Femur (tissue), 1 donor: ENCODE results near the gene PTPRT.

Source experiments
- DNase-seq: peaks from one replicate; pipeline ENCODE4 v3.0.0-alpha.2; 2017

Gene PTPRT

DNA sequence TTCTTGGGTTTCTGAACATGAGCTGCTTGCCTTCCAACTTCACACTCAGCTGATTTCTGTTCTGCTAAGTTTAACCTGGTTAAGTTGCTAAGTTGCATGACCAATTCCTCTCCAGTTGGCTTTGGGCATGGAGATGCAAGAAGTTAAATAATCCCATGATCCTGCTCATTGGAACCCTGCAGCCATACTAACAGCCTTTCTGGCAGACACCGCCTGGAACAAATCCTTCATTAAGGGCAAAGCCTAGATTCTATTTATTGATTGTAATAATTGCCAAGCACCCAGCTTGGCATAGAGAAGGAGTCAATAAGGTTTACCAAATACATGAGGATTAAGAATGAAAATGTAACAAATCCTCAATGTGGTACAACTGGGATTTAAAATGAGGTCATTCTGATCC is 829.1 kb downstream of the PTPRT start:
- no peak for DNase-seq

DNA sequence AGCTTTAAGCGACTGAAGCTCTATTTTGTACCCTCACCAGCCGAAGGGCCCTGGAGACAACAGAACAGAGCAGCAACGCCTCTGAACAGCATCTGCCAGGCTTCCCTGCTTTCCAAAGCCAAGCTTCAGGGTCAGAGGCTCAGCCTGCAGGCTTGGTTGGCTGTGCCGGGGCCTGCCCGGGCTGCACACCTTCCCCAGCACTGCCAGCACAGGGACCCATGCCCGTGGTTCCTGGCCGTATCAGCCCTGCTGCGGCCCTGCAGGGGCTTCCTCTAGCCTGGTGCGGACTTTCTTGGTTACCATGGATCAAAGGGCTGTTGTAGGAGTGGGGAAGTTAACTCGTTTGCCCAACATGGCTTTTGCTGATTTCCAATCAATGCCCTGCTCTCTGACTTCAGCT is 830.1 kb downstream of the PTPRT start:
- DNase-seq: no peak

DNA sequence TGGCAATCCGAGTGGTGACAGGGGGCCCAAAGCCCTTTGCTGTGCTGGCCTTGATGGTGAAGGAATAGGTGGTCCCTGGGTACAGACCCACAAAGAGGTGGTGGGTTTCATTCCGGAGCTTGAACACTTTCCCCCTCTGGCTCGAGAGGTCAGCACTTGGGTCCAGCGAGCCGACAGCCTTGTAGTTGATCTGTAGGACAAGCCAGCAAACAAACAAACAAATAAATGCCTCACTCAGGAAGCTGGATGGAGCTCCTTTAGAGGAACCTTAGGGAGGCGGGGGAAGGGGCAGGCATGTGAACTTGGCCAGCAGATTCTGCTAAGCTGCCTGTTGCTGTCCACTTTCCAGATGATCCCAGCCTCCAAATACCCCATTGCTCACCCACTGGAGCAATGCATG is 837.6 kb downstream of the PTPRT start:
- no peak for DNase-seq

DNA sequence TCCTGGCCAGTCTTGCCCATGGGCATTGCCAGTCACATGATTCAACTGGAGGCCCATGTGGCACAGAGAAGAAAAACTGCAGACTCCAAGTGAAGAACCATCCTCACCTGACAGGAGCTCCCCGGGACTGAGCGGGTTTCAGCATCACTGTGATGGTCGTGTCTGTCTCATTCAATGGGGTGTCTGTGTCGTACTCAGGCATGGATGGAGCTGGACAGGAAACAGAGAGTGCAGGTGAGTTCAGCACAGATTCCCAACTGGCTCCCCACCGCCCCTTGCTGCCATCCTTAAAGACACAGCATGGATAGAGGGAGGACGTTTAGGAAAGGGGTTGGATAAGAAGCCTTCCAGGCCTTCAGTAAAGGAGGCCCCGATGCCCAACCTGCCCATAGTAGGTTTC is 839.2 kb downstream of the PTPRT start:
- no peak for DNase-seq

DNA sequence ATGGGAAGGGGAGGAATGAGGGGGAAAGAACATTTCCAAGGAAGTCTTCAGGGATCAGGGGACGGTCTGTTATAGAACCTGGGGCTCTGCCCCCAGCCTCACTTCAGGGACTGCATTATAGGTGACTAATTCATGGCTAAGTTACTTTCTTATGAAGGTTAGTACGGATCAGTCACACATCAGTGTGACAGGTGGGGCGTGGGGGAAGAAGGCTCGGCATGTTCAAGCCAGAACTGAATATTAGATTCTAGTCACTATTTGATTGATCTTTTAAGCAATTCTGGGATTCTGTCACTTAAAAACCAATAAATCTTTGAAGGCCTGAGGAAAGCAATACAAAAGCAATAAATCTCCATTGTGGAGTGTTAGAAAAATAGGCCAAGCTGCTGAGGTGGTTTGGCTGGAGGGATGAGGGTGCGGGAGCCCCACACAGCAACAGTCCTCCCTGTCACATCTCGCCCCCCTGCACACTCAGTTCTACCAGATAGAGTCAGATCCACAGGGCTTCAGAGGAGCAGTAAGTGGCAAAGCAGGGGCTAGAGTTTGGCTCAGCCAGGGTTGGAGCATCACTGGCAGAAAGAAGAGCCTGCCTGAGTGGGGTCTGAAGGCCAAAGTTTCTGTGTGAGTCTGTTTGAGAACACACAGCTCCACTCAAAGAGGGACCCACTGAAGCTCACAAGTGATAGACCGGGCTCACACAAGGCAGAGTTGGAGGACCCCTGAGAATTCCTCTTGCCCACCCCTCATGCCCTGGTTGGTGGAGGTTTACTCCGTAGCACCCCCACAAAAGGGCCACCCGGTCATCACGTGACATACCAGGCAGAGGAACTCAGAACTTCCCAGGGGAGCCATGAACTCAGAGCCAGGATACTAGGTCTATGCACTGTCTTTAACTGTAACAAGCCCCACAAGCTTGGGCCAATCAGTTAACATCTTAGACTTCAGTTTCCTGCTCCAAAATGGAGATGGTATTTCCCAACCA is 843.2 kb downstream of the PTPRT start:
- no peak for DNase-seq

DNA sequence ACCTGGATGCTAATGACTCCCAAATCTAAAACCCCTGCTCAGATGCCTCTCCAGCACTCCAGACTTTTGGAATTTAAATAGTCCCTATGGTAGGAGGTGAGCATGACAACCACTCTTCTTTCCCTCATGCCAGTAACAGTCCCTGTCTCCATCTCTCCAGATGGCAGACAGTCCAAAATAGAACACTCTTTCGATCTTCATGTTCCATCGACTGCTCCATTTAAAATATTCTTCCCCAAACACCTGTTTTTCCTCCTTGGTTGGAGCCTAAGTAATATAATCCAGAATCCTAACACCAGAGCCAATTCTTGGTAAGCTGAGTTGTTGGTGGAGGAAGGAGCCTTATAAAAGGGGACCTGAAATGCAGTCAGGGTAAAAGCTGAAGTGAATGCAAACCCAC is 848.1 kb downstream of the PTPRT start:
- DNase-seq: no peak

DNA sequence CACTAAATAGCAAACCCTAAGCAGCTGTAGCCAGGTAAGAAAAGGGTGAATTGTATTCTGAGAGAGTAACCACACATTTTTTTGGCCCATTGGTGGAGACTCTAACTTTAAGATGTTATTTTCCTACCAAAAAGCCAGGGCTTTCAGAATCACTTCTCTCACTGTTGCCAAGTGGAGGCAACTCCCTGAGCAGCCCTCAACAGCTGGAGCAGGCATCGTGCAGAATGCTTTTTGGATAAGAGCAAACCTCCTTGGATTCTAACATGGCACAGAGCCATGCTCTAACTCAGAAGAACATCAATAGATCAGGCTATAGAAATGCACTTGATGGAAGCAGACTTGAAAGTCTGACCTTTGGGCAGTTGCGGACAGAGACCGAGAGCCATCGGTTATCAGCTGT is 849.3 kb downstream of the PTPRT start:
- DNase-seq: peak; percentile 39

DNA sequence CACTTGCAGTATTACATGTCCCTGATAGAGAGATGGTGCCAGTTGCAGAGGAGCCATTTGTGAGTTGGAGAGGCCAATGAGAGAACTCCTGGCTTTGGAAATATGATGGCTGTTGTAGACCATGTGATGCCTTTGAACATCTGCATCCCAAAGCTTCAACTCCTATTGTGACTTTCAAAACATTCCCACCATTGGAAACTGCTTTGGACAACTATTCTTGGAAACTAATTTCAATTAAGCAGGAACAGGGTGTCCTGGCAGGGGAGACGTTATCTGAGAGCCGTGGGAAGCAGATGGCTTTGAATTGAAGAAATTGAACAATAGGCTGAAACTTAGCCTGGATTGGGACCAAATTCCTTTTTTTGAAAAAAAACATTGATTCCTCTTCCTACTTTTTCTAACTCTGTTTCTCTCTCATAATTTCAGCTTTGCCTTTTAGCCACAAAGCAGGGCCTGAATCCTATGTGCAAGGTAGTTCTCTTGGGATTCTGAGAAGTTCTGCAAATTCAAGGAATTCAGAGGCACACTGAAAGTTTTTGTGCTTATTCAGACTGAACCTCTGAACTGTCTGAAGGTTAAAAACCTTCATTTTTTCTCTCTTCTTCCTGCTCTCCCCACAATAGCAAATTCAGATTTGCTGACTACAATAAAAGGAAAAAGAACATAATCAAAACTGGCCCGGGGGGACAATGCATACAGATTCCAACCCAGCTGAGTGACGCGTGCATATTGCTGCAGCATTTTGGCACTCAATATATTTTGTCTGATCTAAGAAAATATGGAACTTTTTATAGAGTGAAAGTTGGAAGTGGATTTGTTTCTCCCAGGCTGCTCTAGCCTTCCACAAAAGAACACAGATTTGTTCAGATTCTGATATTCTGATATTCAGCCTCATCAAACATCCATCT is 851.2 kb downstream of the PTPRT start:
- peak; percentile 73 for DNase-seq

DNA sequence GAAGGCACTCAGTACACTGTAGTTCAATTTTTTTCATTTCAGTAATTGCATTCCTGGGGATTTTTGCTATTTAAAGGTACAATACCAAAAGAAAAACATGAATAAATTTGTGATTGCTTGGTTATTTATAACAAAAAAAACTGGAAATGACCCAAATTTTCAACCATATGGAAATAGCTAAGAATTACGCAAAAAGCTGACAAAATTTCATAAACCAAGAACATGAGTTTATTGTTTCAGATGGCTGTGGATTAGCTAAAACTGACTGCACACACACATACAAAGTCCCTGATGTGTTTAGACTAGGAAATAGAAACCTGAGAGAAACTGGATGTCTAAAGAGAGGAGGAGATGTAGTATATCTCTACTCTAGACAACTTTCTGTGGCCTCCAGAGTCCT is 853.1 kb downstream of the PTPRT start:
- DNase-seq: no peak

DNA sequence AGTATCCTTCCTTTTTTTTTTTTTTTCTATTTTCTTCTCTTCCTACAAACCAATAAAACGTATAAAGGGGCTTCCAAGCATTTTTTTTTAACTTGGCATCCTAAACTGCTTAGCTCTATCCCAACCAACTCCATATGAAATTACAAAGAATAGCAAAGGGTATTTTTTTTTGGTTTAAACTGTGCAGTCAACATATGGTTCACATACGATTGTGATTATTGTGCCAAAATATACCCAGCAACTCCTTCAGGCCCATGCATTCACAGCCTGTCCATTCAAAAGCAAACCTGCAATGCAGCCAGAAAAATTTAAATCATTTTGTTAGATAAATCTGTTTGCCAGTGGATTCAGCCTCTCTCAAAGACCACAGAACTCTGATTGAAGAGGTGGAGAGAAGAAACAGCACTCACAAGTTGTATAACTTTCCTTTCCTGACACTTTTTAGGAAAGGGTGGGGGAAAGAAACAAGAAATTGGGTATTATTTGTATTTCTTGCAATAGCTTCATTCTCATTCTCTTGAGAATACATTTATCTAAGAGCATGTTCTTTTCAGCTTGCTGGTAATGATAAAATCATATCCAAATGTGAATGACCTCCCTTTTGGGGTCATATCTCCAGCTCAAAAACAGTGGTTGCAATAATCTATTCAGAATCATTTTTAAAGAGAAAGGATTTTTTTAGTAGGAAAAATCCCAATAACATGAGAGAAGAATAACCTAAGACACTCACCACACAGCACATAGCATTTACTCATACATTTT is 870.3 kb downstream of the PTPRT start:
- no peak for DNase-seq

DNA sequence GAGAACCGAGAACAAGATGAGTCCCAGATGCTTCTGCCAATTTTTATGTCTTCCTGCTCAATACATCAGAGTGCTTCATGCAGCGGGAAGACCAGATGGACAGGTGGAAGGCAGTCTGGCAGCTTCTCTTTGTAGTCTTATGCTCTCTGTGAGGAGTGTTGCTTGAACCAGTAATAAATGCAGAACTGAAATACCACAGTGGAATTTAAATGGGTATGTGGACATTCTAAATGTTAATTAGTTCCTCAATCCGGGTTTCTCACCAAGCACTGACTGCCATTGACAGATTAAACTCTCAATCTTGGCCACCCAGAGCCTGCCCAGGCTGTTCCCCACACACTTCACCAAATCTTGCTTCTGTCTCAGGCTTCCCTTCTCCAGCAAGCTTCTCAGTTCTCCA is 876.0 kb downstream of the PTPRT start:
- DNase-seq: no peak

DNA sequence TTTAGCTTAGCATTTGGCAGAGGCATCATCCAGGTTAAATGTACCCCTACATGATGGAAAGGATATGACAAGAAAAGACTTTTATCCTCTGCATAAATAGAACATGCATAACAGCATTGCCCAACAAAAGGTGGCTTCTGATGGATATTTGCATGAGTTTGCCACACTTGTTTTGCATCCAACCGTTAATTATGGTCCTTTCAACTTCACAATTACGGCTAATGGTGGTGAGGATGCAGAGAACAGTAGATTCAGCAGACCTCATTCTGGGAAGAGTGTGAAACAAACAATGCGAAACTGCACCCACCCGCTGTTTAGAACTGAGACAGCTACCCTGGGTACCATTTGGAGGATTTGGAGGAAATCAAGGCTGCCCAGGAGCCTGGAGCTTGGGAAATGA is 880.7 kb downstream of the PTPRT start:
- no peak for DNase-seq

DNA sequence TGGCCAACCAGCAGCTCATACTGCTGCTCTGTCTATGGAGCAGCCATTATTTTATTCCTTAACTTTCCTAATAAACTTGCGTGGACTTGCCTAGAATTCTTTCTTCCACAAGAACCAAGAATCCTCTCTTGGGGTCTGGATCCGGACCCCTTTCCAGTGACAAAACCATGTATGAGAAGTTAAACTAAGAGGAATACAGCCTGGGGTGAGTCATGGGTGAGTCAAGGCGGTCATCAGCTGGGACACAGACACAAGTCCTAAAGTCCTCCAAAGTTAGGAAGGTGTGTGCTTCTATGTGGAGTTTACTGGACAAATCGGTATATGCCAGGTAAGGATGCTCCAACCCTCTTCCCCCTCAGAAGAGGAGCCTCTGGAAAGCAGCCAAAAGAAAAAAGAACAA is 881.5 kb downstream of the PTPRT start:
- DNase-seq: no peak

DNA sequence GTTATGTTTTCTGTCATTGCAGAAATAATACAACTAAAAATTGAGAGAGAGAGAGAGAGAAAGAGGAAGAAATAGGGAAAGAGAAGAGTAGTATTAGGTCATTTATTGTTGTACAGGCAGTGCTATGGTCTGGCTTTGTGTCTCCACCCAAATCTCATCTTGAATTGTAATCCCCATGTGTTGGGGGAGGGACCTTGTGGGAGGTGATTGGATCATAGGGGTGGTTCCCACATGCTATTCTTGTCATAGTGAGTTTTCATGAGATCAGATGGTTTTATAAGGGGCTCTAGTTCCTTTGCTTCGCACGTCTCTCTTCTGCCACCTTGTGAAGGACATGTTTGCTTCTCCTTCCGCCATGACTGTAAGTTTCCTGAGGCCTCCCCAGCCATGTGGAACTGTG is 894.1 kb downstream of the PTPRT start:
- no peak for DNase-seq

DNA sequence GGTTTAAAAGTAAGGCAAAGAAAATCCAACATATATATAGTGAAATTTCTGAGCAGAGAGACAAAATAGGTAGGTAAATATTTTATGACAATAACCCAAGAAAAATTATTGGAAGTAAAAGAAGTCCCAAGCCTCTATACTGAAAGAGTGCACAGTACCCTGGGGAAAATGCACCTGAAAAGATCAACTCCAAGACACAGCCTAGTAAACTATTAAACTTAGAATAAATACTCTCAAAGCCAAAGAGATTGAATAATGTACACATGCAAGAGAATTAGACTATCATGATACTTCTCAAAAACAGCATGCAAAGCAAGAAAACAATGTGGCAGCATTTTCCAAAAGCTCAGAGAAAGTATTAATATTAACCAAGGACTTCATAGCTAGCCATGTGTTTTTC is 894.7 kb downstream of the PTPRT start:
- DNase-seq: no peak

DNA sequence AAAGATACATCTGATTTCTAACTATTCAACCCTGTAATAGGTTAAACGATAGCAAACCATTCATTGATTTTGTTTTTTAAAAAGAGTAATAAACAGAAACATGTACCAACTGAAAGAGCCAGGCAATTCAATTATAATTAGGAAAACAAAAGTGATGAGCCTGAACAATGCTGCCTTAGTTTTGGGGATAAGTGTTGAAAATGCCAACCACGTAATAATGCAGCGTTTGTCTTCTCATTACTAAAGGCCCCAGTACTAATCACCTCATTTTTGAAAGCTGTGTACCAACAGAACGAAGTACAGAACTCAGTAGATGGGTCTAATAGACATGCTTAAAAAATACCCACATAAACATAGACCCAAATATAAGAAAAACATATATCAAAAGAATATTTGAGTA is 907.9 kb downstream of the PTPRT start:
- DNase-seq: no peak

DNA sequence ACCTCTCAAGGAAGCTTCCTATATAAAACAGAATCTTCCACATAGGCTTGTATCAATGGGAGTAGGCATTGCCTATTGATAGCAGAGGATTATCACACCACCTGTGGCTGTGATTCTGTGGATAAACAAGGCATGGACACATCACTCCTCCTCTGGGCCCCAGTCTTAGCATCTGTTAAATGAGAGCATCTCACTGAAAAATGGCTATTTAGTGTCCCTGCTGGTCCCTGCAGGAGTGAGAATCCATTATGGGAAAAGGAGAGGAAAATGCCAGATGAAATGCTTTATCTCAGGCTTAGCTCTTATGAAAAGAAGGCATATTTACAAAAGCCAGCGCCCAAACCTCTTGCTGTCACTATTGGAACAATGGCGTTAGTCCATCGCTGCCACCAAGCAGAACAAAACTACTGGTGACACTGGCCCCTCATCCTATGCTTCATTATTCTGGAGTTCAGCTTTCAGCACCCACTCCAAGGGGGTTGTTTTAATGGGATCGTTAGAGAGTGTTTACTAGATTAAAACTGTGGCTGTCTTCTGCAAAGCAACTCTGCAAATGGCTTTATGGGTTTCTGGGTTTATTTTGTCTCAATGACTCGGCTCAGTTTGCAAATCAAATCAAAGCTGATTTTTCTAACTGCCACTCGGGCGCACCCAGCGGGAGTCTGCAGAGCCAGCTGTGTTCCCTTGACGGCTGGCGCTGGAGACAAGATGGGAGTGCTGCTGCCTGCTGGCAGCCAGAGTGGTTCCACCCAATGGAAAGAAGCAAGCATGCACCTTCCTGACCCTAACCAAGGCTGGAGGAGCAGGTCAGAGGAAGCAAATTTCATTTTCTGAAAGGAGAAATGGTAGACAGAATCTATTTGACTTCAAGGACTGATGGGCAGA is 912.7 kb downstream of the PTPRT start:
- DNase-seq: no peak

DNA sequence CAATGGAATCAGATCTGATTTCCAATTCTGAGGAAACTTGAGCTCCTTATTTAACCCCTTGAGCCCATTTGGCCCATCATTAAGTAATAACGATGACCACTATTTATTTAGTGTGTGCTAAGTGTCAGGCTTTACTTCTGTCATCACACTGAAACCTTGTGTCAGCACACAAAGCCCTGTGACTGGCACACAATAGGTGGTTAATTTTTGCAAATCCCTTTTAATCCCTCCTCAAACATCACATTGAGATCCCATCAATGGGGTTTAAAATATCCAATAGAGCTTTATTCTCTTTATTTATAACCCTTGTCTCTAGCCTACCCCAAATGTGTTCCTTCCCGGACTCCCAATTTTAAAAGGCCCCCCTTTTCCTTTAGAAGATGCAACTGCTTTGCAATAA is 914.7 kb downstream of the PTPRT start:
- no peak for DNase-seq

DNA sequence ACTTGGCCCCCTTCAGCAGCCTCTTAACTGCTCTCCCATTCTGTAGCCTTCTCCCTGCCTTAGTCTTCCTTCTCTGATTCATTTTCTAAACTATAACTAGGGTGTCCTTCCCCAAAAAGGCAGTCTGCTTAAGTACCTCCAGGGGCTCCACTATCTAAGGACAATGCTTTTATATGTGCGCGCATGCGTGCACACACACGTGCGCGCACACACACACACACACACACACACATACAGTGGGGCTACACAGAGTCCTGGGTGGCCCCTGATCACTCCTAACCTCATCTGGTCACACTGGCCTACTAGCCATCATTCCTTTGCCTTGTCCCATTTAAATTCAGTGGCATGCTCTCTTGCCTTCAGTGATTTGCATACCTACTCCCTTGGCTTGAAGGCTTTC is 917.2 kb downstream of the PTPRT start:
- DNase-seq: no peak

DNA sequence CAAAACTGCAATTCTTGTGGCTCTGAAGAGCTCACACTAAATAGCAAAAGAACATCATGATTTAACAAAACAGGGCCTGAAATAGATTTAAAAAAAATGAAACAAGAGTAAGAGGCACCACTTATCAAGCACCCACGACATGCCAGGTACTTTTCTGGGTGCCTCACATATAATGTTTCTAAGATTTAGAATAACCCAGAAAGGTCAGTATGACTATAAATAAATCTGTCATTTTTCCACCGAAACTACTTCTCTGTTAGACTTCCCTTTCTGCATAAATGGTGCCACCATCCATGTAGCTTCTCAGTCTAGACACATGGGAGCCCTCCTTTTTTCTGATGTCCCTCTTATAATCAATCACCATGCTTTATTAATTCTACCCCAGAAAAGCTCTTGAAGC is 919.2 kb downstream of the PTPRT start:
- no peak for DNase-seq

DNA sequence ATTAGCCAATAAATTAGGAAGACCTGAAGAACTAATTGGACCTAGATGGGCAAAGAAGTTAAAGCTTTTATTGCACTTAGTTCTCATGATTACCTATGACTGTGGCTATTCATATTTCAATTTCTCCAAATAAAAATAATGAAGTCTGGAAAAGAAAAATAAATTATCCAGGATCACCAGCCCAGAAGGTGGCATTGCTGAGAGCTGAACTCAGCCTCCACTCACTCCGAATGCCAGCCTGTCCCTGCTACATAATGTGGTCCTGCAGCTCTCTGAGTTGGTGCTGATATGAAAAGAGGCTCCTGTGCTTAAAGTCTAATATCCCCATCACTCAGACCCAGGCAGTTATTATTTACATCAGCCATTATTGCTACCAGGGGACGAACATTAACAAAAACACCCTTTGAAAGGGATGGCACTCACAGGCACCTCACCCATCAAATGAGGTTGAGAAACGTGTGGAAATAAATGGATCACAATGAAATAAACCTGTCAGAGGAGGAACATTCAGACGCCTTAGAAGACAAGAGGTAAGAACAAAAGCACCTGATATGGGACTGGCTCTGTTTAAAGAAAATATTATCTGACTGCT is 921.8 kb downstream of the PTPRT start:
- DNase-seq: no peak
